Cerebellar nuclear complex (tissue), 1 donor: Measurements from ENCODE around the gene LRRN2.
"Not testable (repeated sequence)": the region's sequence is repeated elsewhere in the genome, so short reads cannot be mapped to it uniquely, and the experiment has no call there.

ENCODE experiments used
- DNase-seq, 2 experiments: peaks; one replicate each; lab custom pipeline; 2025; lab: John Stamatoyannopoulos, UW

LRRN2 gene

DNA sequence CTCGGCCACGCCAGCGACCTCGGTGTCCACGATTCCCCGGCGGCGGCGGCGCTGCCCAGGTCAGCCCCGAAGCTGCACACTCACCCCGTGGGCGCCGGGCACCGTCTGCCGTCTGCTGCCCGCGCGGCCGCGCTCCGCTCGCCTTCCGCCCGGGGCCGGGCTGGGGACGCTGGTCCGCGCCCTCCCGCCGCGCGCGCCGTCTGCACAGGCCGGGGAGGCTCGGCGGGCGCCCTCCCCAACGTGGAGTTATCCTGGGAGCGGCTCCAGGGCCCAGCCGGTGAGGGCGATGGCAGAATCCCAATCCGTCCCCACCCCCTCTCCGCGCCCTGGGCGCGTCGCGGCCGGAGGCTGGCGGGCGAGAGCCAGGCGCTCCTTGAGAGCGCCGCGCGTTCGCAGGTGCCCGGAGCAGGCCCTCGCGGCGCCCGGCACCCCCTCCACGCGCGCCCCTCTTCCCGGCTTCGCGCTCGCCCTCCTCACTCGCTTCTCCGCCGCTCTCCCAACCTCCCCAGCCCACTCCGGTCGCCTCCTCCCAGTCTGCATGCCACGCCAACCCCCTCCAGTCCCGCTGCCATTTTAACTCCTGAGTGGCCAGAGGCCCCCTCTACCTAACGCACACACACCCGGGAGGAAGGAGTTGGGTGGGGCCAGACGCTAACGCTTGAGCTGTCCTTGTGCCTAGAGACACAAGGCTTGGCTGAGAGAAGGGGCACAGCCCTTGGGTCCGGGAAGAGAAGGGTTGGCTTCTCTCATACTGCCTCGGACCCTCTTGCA lies at the start of gene LRRN2:
TSS of gene LRRN2 (minus strand) at position 503 of the 771 bp plus-strand sequence. CDS start 65,746 bp downstream, outside the sequence.
- DNase-seq, result no peak

DNA sequence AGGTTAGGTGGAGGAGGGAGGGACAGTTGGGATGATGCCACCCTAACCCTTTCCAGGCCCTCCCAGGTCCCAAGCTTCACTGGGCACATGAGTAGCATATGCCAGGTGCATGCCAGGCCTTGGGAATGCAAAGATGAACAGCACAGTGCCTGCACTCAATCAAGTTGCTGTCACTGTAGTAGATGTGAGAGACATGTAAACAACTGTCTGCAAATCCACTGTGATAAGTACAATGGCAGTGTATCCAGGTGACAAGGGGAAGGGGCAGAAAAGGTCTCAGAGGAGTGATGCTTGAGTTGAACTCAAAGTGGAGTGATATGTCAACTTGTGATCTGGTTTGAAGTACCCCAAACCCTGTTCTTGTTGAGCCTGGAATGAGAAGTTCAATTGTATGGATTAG lies 49.5 kb upstream of the LRRN2 start:
- DNase-seq, result no peak

- no peak for DNase-seq
Measured at GRCh38 chr1:204733869-204734596, 48.5 kb upstream of the LRRN2 start.

DNA sequence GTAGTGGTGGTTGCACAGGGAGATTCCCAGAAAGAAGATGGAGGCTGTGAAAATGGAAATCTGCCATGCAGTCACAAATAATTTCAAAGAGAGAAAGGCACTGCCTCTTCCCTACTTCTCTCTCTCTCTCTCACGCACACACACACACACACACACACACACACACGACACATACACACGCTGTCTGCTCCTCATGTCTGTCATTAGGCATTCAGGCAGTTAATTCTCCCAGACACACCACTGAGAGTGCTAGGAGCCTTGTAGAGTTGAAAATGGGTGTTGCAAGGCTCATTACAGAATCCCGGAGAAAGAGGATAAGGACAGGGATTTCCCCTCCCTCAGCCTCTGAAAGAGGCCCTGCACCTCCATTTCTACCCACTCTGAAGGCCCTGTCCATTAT lies 47.8 kb upstream of the LRRN2 start:
- DNase-seq, result no peak

DNA sequence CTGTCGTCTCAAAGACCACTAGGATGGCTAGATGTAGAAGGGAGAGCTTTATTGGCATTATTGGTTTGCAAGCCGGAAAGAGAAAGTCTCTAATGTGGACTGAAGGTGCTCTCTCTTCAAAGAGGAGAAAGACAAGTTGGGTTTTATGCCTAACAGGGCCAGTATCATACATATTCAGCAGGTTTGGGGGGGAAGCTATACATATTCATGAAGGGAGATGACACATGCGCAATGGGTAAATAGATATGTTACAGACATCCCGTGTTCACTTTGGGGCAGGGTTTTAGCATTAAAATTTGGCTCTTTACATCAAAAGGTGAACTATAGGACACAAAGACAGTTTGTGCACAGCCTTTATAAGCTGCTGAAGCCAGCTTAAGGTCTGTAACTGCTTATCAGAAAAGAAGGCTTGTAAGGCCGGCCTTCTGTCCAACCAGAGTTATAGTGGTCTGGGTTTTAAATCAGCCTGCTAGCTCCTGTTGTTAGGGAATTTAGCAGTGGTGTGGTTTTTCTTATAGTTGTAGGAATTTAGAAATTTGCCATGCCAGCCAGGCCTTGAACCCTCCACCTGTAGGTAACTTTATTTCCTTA lies 46.5 kb upstream of the LRRN2 start:
- no peak for DNase-seq

- no peak for DNase-seq
Measured at GRCh38 chr1:204731509-204731908, 46.0 kb upstream of the LRRN2 start.

DNA sequence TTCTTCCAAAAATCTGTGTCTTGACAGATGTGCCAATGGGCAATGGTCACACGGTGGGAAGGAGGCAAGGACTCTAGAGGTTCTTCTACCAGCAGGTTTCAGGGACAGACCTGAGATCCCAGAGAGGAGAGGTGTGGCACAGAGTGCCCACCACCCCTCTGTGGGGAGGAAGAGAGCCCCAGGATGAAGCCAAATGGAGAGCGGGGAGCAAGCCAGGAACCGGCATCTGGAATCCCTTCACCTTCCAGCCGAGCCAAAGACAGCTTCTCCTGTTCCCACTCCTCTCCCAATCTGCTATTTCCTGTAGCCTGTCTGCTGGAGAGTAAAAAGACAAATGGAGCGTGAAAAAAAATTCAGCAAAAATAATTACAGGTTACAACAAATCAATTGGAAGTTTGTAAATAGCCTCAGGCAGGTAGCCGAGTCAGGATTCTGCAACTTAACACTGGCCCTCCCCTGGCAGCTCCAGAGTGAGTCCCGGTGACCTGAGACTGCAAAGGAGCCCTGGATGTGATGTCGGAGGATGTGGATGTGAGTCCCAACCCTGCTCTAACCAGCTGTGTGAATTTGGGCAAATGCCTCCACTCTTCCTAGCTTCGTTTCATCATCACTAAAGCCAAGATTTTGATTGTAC lies 45.4 kb upstream of the LRRN2 start:
- no peak for DNase-seq

DNA sequence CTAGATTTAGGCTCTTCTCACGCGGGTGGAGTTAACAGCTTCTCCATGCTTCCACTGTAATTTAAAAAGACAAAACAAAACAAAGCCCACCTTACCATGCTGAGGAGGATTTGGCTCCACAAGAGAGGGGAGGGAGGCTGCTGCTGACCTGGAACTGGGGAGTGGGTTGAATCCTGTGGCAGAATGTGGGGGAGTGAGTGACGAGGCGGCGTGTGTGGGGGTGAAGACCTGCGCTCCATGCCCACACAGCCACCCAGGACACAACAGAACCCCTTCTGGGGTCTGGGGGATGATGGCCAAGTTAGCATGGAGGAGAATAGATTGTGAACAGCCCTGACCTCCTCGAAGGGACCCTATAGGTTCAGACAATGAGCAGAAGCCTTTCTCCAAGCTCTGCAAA lies 44.0 kb upstream of the LRRN2 start:
- no peak for DNase-seq

- no peak for DNase-seq
Measured at GRCh38 chr1:204728456-204728855, 42.9 kb upstream of the LRRN2 start.

DNA sequence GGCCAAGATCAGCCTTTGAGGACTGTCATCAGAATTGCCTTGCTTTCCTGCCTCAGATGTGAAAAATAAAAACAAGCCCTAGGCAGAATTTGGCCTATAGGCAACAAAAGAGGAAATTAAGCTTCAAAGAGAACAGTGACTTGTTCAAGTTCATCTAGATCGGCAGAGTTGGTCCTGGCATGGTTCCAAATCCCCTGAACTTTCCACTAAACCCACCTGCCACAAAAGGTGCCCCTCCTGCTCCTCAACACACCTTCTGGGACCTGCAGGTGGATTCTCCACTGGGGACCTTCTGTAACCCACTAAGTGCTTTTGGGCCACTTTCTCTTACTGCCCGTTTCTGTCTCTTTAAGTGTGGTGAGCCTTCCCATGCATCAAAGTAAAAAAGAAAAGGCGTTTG lies 42.5 kb upstream of the LRRN2 start:
- DNase-seq, result no peak

DNA sequence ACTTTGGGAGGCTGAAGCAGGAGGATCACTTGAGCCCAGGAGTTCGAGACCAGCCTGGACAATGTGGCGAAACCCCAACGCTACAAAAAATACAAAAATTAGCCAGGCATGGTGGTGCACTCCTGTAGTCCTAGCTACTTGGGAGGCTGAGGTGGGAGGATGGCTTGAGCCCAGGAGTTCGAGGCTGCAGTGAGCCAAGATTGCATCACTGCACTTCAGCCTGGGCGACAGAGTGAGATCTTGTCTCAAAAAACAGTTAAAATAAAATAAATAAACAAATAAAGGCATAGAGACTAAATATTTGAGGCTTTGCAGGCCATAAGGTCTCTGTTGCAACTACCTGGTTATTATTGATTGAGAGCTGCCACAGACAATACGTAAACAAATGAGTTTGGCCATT lies 41.9 kb upstream of the LRRN2 start:
- DNase-seq, result not testable (repeated sequence)

DNA sequence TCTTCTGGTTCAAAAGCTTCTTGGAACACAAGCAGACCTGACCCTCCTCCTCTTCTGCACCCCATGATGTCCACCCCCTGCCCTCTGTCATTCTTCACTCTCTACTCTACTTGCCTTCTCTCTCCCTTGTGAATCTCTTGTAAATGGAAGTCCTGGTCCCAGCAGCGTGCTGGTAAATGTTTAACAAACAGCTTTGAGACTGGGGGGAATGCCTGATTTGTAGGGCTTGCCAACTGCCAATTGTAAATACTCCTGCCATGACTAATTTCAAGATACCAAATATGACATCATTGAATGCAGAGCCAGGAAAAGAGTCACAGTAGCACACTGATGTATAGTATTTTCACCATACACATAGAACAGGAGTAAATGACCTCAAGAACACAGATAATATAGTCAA lies 40.9 kb upstream of the LRRN2 start:
- no peak for DNase-seq

DNA sequence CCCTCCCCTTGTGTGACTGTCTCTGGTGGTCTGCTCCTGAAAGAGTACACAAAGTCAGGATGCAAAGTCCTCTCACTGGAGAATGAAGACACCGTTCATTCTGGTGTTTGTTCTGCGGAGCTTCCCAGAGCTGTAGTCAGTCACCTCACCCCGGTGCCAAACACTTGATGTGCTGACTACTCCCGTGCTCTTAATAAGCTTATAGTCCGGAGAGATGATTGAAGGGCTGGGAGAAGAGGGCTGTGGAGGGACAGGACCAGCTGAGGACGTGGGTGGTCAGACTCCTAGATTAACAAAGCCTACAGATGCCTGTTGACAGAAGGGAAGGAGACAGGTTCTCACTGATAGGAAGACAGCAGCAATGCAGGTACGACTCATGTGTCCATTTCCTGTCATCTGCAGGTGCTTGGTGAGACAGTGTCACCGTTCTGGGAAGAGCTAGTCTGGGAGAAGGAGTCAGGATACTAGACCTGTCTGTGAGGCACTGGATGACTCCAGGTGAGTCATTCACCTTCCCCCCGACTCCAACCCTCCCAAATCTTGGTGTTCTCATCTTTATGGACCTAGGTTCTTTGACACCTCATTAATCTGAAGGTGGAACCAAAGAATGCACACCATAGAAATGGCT lies 40.4 kb upstream of the LRRN2 start:
- DNase-seq, result no peak

GRCh38 chr1:204723131-204723787 lies 37.7 kb upstream of the LRRN2 start:
- DNase-seq, result no peak

- no peak for DNase-seq
Measured at GRCh38 chr1:204721373-204722055, 36.0 kb upstream of the LRRN2 start.

- no peak for DNase-seq
Measured at GRCh38 chr1:204716660-204717059, 31.1 kb upstream of the LRRN2 start.

- no peak for DNase-seq
Measured at GRCh38 chr1:204714861-204715511, 29.4 kb upstream of the LRRN2 start.

DNA sequence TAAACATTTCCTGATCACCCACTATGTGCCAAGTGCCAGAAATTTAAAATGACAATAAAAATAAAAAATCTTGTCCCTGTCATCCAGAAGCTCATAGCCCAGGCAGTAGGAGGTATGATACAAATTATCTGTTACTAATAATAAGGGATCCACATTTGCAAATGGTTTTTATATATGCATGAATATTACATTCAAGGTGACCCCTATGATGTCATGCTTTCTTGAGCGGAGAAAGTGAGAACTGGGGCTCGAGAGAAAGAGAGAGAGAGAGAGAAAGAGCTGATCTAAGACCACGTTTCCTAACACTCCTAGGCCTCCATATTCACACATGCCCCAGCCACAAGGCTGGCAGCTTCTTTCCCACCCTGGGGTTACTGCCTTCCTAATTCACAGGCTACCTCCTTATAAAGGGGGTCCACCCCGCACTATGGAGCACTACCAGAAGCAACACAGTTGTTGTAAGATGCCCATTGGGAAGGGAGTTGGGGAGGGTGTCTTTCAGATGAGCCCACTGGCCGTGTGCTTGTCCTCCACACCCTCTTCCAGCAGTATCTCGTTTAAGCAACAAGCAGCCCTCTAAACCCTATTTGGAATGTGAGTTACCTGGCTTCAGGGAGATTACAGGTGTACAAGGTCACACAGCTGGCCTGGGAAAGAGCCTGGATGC lies 28.8 kb upstream of the LRRN2 start:
- no peak for DNase-seq

GRCh38 chr1:204713541-204713940 lies 28.0 kb upstream of the LRRN2 start:
- no peak for DNase-seq
